Effector CD4-positive, alpha-beta T cell (primary cell): ENCODE results near the gene TRPC5OS. TPM values are rescaled to one million over a fixed set of nuclear protein-coding genes. Genes with fewer than 3 reads are reported as not detected.

ENCODE experiments used
- DNase-seq: peaks from one replicate; pipeline ENCODE4 v3.0.0-alpha.2; 2020
- total RNA-seq: gene quantifications from one replicate; lab custom pipeline; 2026; lab: John Stamatoyannopoulos, UW

Gene TRPC5OS
- total RNA-seq, result not detected

GRCh38 chrX:111875881-111876280, at the start of gene TRPC5OS:
TRPC5OS (plus strand) TSS chrX:111876181; CDS start chrX:111901850, 25,669 bp downstream.
- DNase-seq, result no peak

GRCh38 chrX:111829345-111829744, 46.6 kb upstream of the TRPC5OS start:
- no peak for DNase-seq

- DNase-seq, result no peak
Observed at GRCh38 chrX:111830571-111830970, 45.4 kb upstream of the TRPC5OS start.

GRCh38 chrX:111831343-111831742, 44.6 kb upstream of the TRPC5OS start:
- no peak for DNase-seq

- DNase-seq, result no peak
Observed at GRCh38 chrX:111837197-111837596, 38.8 kb upstream of the TRPC5OS start.

- DNase-seq, result no peak
Observed at GRCh38 chrX:111847491-111848133, 28.4 kb upstream of the TRPC5OS start.

- DNase-seq, result no peak
Observed at GRCh38 chrX:111848541-111848940, 27.4 kb upstream of the TRPC5OS start.

GRCh38 chrX:111850975-111851374, 25.0 kb upstream of the TRPC5OS start:
- DNase-seq, result no peak

- DNase-seq, result no peak
Observed at GRCh38 chrX:111854556-111855490, 21.2 kb upstream of the TRPC5OS start.

GRCh38 chrX:111857534-111858060, 18.4 kb upstream of the TRPC5OS start:
- DNase-seq, result no peak

- no peak for DNase-seq
Observed at GRCh38 chrX:111861605-111862004, 14.4 kb upstream of the TRPC5OS start.

- DNase-seq, result no peak
Observed at GRCh38 chrX:111867236-111867635, 8.7 kb upstream of the TRPC5OS start.

GRCh38 chrX:111868726-111869638, 7.0 kb upstream of the TRPC5OS start:
- no peak for DNase-seq

GRCh38 chrX:111869639-111870034, 6.3 kb upstream of the TRPC5OS start:
- DNase-seq, result no peak

GRCh38 chrX:111874241-111874640, 1.7 kb upstream of the TRPC5OS start:
- DNase-seq, result no peak

GRCh38 chrX:111876646-111877045, 665 bp downstream of the TRPC5OS start:
- DNase-seq, result no peak

GRCh38 chrX:111877681-111878080, 1.7 kb downstream of the TRPC5OS start:
- no peak for DNase-seq

- DNase-seq, result no peak
Observed at GRCh38 chrX:111880735-111881134, 4.8 kb downstream of the TRPC5OS start.

GRCh38 chrX:111881715-111882114, 5.7 kb downstream of the TRPC5OS start:
- no peak for DNase-seq

- DNase-seq, result no peak
Observed at GRCh38 chrX:111886678-111887077, 10.7 kb downstream of the TRPC5OS start.

- DNase-seq, result no peak
Observed at GRCh38 chrX:111888600-111888999, 12.6 kb downstream of the TRPC5OS start.

- DNase-seq, result no peak
Observed at GRCh38 chrX:111892375-111892774, 16.4 kb downstream of the TRPC5OS start.

GRCh38 chrX:111896148-111896547, 20.2 kb downstream of the TRPC5OS start:
- DNase-seq, result no peak
